HAP-1 (cell line): Measurements from ENCODE around the gene PRADC1.
A peak's percentile ranks its signal among the peaks of the same experiment; 100 is the strongest.

Experiments
- DNase-seq, 2 experiments: peaks; one replicate each; pipeline ENCODE4 v3.0.0-alpha.2; 2016 to 2020; ENCODE audit warnings: low spot score in 2 of 2
- H3K27me3 ChIP-seq: fragments of 250-450 bp; sonication (Bioruptor Pico); 2 replicates; pipeline ENCODE4 v1.5.1; 2020; ENCODE audit warnings: low read depth, mild to moderate bottlenecking, moderate library complexity
- H3K36me3 ChIP-seq: fragments of 250-450 bp; sonication (Bioruptor Pico); replicated peaks from 2 replicates; pipeline ENCODE4 v1.5.1; 2020; ENCODE audit warnings: mild to moderate bottlenecking
- H3K4me1 ChIP-seq: fragments of 250-450 bp; sonication (Bioruptor Pico); 2 replicates; pipeline ENCODE4 v1.5.1; 2020; ENCODE audit warnings: mild to moderate bottlenecking
- H3K4me3 ChIP-seq: fragments of 250-450 bp; sonication (Bioruptor Pico); 2 replicates; pipeline ENCODE4 v1.5.1; 2020; ENCODE audit warnings: mild to moderate bottlenecking, moderate library complexity
- H3K9me3 ChIP-seq: fragments of 250-450 bp; sonication (Bioruptor Pico); 2 replicates; pipeline ENCODE4 v1.5.1; 2020; ENCODE audit warnings: mild to moderate bottlenecking, moderate library complexity
- in situ Hi-C: fragments of 300-500 bp; cut with MboI; formaldehyde crosslinking; loops from 3 replicates; pipeline ENCODE4 v1.14.3; 2020; ENCODE audit warnings: low sequenced_read_pairs, inconsistent platforms, mixed read lengths

PRADC1 gene

GRCh38 chr2:73237168-73237567, 4.1 kb upstream of the PRADC1 start:
- DNase-seq, result no peak
- no peaks in the 10 kb centered on the region for H3K9me3 ChIP-seq
- peaks cover 54% of the 10 kb centered on the region for H3K36me3 ChIP-seq
- no peak overlapping the region for H3K4me3 ChIP-seq
- in situ Hi-C loops, result no loop called here
- H3K27me3 ChIP-seq, result no peaks in the 10 kb centered on the region
- peaks cover 21% of the 10 kb centered on the region for H3K4me1 ChIP-seq

GRCh38 chr2:73235315-73236028, 2.4 kb upstream of the PRADC1 start:
- in situ Hi-C loops, result no loop called here
- Histone ChIP-seq H3K4me3 (peak overlapping the region; percentile 97), H3K27me3 (no peaks in the 10 kb centered on the region), H3K4me1 (peaks cover 21% of the 10 kb centered on the region), H3K36me3 (peaks cover 39% of the 10 kb centered on the region), H3K9me3 (no peaks in the 10 kb centered on the region)
- no peak for DNase-seq

- Histone ChIP-seq H3K4me3 (peak within 1 kb of the TSS; percentile 97), H3K36me3 (peaks cover 32% of the 10 kb centered on the region), H3K27me3 (no peaks in the 10 kb centered on the region), H3K4me1 (peaks cover 21% of the 10 kb centered on the region), H3K9me3 (no peaks in the 10 kb centered on the region)
- DNase-seq, result peak; percentile 81 to 90
- in situ Hi-C loops, result no loop called here
Observed at GRCh38 chr2:73233932-73234832, 1.1 kb upstream of the PRADC1 start, which contains the start of gene CCT7. CCT7 (plus strand) TSS chr2:73234308; CDS start chr2:73234379, 71 bp downstream.

GRCh38 chr2:73232403-73233153, 461 bp downstream of the PRADC1 start:
- Histone ChIP-seq H3K27me3 (no peaks in the 10 kb centered on the region), H3K4me1 (peaks cover 10% of the 10 kb centered on the region), H3K9me3 (no peaks in the 10 kb centered on the region), H3K4me3 (peak overlapping the region; percentile 97), H3K36me3 (peaks cover 24% of the 10 kb centered on the region)
- in situ Hi-C loops, result no loop called here
- peak in 1 of 2 experiments; percentile 48 for DNase-seq

- Histone ChIP-seq H3K27me3 (no peaks in the 10 kb centered on the region), H3K36me3 (peaks cover 20% of the 10 kb centered on the region), H3K4me1 (no peaks in the 10 kb centered on the region), H3K4me3 (no peak overlapping the region), H3K9me3 (no peaks in the 10 kb centered on the region)
- in situ Hi-C loops, result no loop called here
- no peak for DNase-seq
Observed at GRCh38 chr2:73228631-73229030, 4.4 kb downstream of the PRADC1 start.

GRCh38 chr2:73227086-73227485, 6.0 kb downstream of the PRADC1 start:
- H3K9me3 ChIP-seq, result no peaks in the 10 kb centered on the region
- DNase-seq, result no peak
- in situ Hi-C loops, result no loop called here
- H3K4me1 ChIP-seq, result no peaks in the 10 kb centered on the region
- peaks cover 31% of the 10 kb centered on the region for H3K36me3 ChIP-seq
- H3K27me3 ChIP-seq, result no peaks in the 10 kb centered on the region
- H3K4me3 ChIP-seq, result no peak overlapping the region

GRCh38 chr2:73225513-73226360, 7.3 kb downstream of the PRADC1 start:
- H3K9me3 ChIP-seq, result no peaks in the 10 kb centered on the region
- peaks cover 31% of the 10 kb centered on the region for H3K36me3 ChIP-seq
- H3K4me3 ChIP-seq, result no peak overlapping the region
- no peaks in the 10 kb centered on the region for H3K4me1 ChIP-seq
- DNase-seq, result no peak
- in situ Hi-C loops, result no loop called here
- no peaks in the 10 kb centered on the region for H3K27me3 ChIP-seq

- in situ Hi-C loops, result no loop called here
- H3K27me3 ChIP-seq, result no peaks in the 10 kb centered on the region
- H3K36me3 ChIP-seq, result peaks cover 25% of the 10 kb centered on the region
- H3K4me1 ChIP-seq, result no peaks in the 10 kb centered on the region
- DNase-seq, result no peak
- no peaks in the 10 kb centered on the region for H3K9me3 ChIP-seq
- no peak overlapping the region for H3K4me3 ChIP-seq
Observed at GRCh38 chr2:73223821-73224220, 9.2 kb downstream of the PRADC1 start.

- Histone ChIP-seq H3K36me3 (peaks cover 7% of the 10 kb centered on the region), H3K27me3 (no peaks in the 10 kb centered on the region), H3K9me3 (no peaks in the 10 kb centered on the region), H3K4me1 (peaks cover 8% of the 10 kb centered on the region), H3K4me3 (no peak overlapping the region)
- DNase-seq, result no peak
- in situ Hi-C loops, result no loop called here
Observed at GRCh38 chr2:73218298-73218697, 14.7 kb downstream of the PRADC1 start.

- H3K27me3 ChIP-seq, result no peaks in the 10 kb centered on the region
- no peak for DNase-seq
- in situ Hi-C loops, result no loop called here
- H3K4me3 ChIP-seq, result no peak overlapping the region
- H3K9me3 ChIP-seq, result no peaks in the 10 kb centered on the region
- peaks cover 10% of the 10 kb centered on the region for H3K4me1 ChIP-seq
- peaks cover 2% of the 10 kb centered on the region; the same call in 1 of the 2 replicates for H3K36me3 ChIP-seq
Observed at GRCh38 chr2:73217826-73218225, 15.2 kb downstream of the PRADC1 start.

- Histone ChIP-seq H3K9me3 (no peaks in the 10 kb centered on the region), H3K4me1 (peaks cover 15% of the 10 kb centered on the region), H3K27me3 (no peaks in the 10 kb centered on the region), H3K4me3 (no peak overlapping the region), H3K36me3 (no peaks in the 10 kb centered on the region; the same call in 1 of the 2 replicates)
- in situ Hi-C loops, result no loop called here
- DNase-seq, result no peak
Observed at GRCh38 chr2:73217160-73217559, 15.9 kb downstream of the PRADC1 start.

GRCh38 chr2:73215254-73215653, 17.8 kb downstream of the PRADC1 start:
- no peak for DNase-seq
- H3K27me3 ChIP-seq, result no peaks in the 10 kb centered on the region
- H3K4me3 ChIP-seq, result peak overlapping the region; percentile 93
- H3K36me3 ChIP-seq, result no peaks in the 10 kb centered on the region; the same call in 1 of the 2 replicates
- H3K4me1 ChIP-seq, result peaks cover 16% of the 10 kb centered on the region
- in situ Hi-C loops, result no loop called here
- no peaks in the 10 kb centered on the region for H3K9me3 ChIP-seq
